Ovary (tissue), 3 donors: Measurements from ENCODE around the gene SDK1.

Experiments
- POLR2A ChIP-seq: fragments of 450-650 bp; IDR thresholded peaks from one replicate; pipeline ENCODE4 v1.6.1; 2017; ENCODE audit warnings: antibody characterized with exemption, mild to moderate bottlenecking, moderate library complexity
- TF ChIP-seq, protein P1 (sequence below), 3 donors: fragments of 450-650 bp in 2 of 3; fragments of 200-600 bp in 1 of 3; IDR thresholded peaks; one replicate each; pipeline versions ENCODE4 v1.5.1 to v1.8.0; 2016 to 2022; ENCODE audit warnings: antibody characterized with exemption in 3 of 3, mild to moderate bottlenecking in 1 of 3
- donor health status: DM: no; HTN: no; CAD: no.

- TF ChIP-seq, protein P1, sequence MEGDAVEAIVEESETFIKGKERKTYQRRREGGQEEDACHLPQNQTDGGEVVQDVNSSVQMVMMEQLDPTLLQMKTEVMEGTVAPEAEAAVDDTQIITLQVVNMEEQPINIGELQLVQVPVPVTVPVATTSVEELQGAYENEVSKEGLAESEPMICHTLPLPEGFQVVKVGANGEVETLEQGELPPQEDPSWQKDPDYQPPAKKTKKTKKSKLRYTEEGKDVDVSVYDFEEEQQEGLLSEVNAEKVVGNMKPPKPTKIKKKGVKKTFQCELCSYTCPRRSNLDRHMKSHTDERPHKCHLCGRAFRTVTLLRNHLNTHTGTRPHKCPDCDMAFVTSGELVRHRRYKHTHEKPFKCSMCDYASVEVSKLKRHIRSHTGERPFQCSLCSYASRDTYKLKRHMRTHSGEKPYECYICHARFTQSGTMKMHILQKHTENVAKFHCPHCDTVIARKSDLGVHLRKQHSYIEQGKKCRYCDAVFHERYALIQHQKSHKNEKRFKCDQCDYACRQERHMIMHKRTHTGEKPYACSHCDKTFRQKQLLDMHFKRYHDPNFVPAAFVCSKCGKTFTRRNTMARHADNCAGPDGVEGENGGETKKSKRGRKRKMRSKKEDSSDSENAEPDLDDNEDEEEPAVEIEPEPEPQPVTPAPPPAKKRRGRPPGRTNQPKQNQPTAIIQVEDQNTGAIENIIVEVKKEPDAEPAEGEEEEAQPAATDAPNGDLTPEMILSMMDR (IDR thresholded peaks at IDR 0.05) = no peak
- no peak for TF ChIP-seq POLR2A
These were observed 217.5 kb downstream of the SDK1 start for GRCh38 chr7:3518546-3518945.
